NCI-H524 (cell line): ENCODE measurements around the gene SNRNP200.

Source experiments
- DNase-seq, 2 experiments: peaks; one replicate each; lab custom pipeline; 2025; lab: John Stamatoyannopoulos, UW

SNRNP200 gene

GRCh38 chr2:96305091-96305978 is at the start of gene SNRNP200:
TSS of gene SNRNP200 (minus strand) at chr2:96305546. CDS start at chr2:96305437, 109 bp downstream.
- peak; percentile 70 to 86 for DNase-seq

- no peak for DNase-seq
Measured at GRCh38 chr2:96354492-96354891, 49.1 kb upstream of the SNRNP200 start.

- no peak for DNase-seq
Measured at GRCh38 chr2:96353606-96354101, 48.3 kb upstream of the SNRNP200 start.

GRCh38 chr2:96353032-96353561 is 47.8 kb upstream of the SNRNP200 start:
- peak; percentile 76 to 90 for DNase-seq

- DNase-seq = no peak
Measured at GRCh38 chr2:96347395-96347794, 42.0 kb upstream of the SNRNP200 start.

GRCh38 chr2:96345868-96346462 is 40.6 kb upstream of the SNRNP200 start:
- no peak for DNase-seq

GRCh38 chr2:96345438-96345837 is 40.1 kb upstream of the SNRNP200 start:
- peak in 1 of 2 experiments; percentile 18 for DNase-seq

GRCh38 chr2:96344011-96344410 is 38.7 kb upstream of the SNRNP200 start:
- no peak for DNase-seq

- no peak for DNase-seq
Measured at GRCh38 chr2:96342085-96342484, 36.7 kb upstream of the SNRNP200 start.

- DNase-seq = no peak
Measured at GRCh38 chr2:96341641-96342040, 36.3 kb upstream of the SNRNP200 start.

GRCh38 chr2:96340493-96341414 is 35.4 kb upstream of the SNRNP200 start:
- no peak for DNase-seq

- no peak for DNase-seq
Measured at GRCh38 chr2:96336873-96337272, 31.5 kb upstream of the SNRNP200 start.

- no peak for DNase-seq
Measured at GRCh38 chr2:96336104-96336775, 30.9 kb upstream of the SNRNP200 start.

- no peak for DNase-seq
Measured at GRCh38 chr2:96333708-96334107, 28.4 kb upstream of the SNRNP200 start.

GRCh38 chr2:96330407-96330806 is 25.1 kb upstream of the SNRNP200 start:
- no peak for DNase-seq

GRCh38 chr2:96329874-96330273 is 24.5 kb upstream of the SNRNP200 start:
- DNase-seq = no peak

- DNase-seq = no peak
Measured at GRCh38 chr2:96329456-96329855, 24.1 kb upstream of the SNRNP200 start.

GRCh38 chr2:96326990-96327820 is 21.9 kb upstream of the SNRNP200 start:
- no peak for DNase-seq

- DNase-seq = no peak
Measured at GRCh38 chr2:96326564-96326963, 21.2 kb upstream of the SNRNP200 start.

- DNase-seq = no peak
Measured at GRCh38 chr2:96325884-96326255, 20.5 kb upstream of the SNRNP200 start.
